Stimulated activated CD8-positive, alpha-beta memory T cell treated with anti-CD3 and anti-CD28 coated beads, Interleukin-15, amount 100 ng/mL, for 4 hours (primary cell): Measurements from ENCODE around the gene MEAF6.
"Not testable (repeated sequence)": the region's sequence is repeated elsewhere in the genome, so short reads cannot be mapped to it uniquely, and the experiment has no call there.

Source experiments
- DNase-seq, 2 donors: peaks; one replicate each; pipeline ENCODE4 v3.0.0-alpha.2; 2020; ENCODE audit warnings: low read depth in 2 of 2

The MEAF6 gene

DNA sequence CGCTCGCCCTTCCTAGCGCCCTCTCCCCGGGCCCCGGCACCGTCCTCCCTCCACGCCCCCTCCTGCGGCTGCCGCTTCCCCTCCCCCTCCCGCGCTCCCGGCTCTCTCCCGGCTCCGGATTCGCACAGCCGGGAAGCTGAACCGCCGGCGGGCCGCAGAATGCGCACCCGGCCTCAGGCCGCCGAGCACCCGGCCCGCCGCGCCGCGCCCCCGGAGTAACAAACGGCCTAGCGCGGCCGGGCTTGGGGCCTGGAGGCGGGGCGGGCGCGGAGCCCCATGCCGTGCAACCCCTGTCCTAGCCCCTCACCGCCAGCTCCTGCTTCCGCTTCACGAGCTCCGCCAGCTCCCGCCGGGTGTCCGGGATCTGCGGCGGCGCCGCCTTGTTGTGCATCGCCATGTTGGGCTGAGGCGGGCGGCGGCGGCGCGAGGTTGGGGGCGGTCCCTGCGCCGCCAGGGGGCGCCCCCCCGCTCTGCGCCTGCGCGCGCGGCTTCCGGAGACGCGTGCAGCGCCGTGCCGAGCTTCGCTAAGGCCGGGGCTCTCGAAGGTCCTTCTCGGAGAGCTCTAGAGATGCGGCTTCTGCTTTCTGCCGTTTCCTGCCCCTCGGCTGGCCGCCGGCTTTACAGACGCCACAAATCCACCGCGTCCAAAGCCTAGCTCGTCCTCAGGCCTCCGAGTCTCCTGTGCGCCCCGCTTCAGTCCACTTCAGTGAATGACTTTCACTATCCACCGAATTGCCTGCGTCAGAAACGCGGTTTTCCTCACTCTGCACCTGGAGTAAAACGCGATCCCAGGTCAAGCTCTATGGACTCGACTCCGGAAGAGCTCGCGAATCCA is at the start of gene MEAF6:
Gene MEAF6 (minus strand): TSS at position 417 of the 835 bp plus-strand sequence. CDS start 20 bp downstream, at position 397.
- DNase-seq: peak; percentile 53 to 66

DNA sequence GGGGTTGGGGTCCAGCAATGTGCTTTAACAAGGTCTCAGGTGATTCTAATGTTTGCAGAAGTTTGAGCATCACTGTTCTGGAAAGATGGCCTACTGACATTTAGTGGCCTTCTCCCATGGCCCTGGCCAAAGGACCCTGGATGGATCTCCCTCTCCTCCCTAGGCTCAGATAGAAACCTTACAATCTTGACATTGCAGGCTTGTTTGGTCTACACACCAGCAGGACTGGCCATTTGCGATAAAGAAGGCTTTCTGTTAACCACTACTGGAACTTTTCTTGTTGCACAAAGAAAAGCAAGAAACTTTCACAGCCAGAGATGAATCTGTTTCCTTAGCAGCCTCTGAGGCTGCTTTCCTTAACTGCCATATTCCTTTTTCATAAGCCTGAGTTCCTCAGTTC is 48.4 kb upstream of the MEAF6 start:
- no peak for DNase-seq

DNA sequence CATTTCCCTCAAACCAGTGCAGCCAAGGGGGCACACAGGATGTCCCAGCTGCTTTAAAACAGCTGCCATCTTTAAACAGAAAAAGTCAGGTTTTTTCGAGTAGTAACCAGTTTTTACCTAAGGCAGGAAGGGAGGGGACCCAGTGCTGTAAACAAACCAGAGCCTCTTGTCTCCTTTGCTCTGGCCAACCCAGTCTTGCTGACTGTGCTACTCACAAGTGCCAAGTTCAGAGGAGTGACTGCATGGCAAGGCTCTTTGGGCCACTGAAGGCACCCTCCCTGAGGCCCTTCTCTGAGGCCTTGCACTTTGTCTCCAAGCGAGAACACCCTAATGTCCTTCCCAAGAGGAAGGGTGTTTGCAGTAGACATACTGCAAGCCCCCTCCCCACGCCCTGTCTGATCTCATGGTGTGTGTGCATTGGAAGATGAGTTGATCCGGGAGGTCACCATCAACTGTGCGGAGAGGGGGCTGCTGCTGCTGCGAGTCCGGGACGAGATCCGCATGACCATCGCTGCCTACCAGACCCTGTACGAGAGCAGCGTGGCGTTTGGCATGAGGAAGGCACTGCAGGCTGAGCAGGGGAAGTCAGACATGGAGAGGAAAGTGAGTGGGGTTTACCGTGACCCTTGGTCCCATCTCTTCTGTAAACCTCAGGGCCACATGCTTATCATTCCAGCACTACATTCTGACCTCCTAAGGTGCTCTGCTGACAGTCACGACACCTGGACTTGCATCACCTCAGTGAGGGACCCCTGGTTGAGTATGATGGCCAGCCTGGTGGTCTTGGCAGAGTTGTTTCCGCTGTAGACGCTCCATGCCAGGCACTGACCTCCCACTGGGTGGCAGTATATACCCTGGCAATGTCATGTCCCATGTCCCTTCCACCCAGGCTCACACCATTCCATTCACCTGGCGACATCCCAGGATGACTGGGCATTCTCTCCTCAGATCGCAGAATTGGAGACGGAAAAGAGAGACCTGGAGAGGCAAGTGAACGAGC is 46.9 kb upstream of the MEAF6 start:
- DNase-seq: no peak

DNA sequence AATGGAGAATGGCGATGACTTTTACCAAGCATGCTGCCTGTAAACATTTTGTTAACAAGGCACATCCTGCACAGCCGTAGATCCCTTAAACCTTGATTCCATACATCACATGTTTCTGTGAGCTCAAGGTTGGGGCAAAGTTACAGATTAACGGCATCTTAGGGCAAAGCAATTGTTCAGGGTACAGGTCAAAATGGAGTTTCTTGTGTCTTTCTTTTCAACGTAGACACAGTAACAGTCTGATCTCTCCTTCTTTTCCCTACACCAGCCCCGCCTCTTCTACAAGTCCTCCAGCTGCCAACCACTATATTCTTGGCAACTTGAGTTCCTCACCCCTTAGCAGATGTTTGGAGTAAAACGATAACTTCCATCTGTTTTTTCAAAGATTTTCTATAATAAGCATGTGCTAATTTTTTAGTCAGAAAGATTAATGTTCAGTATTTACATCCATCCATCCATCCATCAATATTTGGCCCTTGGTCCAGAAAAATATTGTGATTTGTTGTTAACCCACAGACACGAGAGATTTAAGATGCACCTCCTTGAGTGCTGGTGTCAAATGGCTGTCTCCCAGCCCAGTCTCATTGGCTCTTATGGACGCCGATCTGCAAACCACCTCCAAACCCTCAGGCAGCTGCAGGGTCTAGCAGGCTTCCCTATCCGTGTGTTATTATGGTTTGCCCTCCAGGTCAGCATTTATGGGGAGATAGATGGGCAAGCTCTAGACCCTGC is 46.0 kb upstream of the MEAF6 start:
- DNase-seq: no peak

DNA sequence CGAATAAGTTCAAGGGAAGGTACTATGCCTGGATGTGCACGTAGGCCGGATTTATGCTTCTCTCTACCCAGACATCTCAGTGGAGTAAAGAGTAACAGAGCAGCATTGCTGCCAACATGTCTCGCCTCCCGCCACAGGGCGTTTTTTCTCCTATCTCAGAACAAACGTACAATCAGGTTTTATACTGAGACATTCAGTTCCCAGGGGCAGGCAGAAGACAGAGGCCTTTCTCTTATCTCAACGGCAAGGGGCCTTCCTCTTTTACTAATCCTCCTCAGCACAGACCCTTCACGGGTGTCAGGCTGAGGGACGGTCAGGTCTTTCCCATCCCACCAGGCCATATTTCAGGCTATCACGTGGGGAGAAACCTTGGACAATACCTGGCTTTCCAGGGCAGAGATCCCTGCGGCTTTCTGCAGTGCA is 45.4 kb upstream of the MEAF6 start:
- DNase-seq: not testable (repeated sequence)

DNA sequence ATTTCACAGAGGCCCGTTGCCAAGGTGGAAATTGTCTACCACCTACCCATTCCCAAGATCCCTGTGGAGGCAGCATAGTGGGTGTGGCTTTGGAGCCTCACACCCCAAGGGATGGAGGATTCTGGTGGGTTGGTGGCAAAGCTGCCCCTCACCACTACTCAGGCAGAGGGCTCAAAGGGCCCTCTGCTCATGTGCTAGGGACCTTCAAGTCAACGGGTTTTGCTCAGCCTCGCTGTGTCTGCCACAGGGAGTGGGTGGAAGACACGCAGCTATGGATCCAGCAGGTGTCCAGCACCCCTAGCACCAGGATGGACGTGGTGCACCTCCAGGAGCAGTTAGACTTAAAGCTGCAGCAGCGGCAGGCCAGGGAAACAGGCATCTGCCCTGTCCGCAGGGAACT is 44.5 kb upstream of the MEAF6 start:
- DNase-seq: no peak

DNA sequence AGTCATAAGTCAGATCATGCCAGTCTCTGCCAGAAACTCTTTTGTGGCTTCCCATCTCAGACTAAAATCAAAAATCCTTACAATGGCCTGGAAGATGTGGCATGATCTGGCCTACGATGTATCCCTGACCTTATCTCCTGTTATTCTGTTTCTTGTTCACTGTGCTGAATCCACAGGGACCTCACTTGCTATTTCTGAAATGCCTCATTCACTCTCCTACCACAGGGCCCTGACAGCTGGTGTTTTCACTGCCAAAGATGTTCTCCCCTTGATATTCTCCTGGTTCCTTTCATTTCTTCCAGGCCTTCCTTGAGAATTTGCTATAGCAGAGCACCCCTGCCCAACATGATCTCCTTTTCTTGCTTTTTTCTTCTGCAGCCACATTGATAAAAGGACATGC is 43.8 kb upstream of the MEAF6 start:
- no peak for DNase-seq

DNA sequence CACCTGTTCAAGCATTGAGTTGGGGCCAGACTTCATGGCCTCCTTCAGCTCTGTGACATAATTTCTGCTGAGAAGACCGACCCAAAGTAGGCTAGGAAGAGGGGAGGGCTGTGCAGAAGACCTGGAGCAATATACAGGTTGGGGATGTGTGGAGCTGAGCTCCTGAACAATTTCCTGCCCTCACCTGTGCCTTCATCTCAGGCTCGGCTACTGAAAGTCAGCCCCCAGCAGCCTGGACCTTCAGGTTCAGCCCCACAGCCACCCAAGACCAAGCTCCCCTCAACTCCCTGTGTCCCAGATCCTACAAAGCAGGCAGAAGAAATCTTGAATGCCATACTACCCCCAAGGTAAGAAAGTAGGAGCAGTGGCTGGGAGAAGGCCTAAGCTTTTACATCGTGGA is 42.8 kb upstream of the MEAF6 start:
- DNase-seq: no peak

DNA sequence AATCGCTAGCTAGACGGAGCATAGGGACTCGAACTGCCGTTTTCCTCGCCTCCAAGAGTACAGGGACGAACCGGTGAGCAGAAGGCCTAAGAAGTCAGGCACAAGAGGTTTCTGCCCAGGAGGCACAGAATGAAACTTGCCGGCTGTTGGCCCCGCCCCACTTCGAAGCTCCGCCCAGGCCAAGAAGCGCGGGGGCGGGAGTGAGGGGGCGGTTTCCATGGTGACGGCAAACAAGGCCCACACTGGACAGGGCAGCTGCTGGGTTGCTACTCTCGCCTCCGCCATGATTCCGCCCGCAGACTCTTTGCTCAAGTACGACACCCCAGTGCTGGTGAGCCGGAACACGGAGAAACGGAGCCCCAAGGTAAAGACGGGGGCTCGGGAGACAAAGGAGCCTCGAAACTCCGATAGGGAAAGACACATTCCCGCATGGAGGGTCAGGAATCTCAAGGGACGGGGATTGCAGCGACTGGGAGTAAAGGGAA is 42.2 kb upstream of the MEAF6 start, which contains the start of gene DNALI1:
Gene DNALI1 (plus strand): TSS at position 229 of the 485 bp plus-strand sequence. CDS start 55 bp downstream, at position 284.
- DNase-seq: no peak

DNA sequence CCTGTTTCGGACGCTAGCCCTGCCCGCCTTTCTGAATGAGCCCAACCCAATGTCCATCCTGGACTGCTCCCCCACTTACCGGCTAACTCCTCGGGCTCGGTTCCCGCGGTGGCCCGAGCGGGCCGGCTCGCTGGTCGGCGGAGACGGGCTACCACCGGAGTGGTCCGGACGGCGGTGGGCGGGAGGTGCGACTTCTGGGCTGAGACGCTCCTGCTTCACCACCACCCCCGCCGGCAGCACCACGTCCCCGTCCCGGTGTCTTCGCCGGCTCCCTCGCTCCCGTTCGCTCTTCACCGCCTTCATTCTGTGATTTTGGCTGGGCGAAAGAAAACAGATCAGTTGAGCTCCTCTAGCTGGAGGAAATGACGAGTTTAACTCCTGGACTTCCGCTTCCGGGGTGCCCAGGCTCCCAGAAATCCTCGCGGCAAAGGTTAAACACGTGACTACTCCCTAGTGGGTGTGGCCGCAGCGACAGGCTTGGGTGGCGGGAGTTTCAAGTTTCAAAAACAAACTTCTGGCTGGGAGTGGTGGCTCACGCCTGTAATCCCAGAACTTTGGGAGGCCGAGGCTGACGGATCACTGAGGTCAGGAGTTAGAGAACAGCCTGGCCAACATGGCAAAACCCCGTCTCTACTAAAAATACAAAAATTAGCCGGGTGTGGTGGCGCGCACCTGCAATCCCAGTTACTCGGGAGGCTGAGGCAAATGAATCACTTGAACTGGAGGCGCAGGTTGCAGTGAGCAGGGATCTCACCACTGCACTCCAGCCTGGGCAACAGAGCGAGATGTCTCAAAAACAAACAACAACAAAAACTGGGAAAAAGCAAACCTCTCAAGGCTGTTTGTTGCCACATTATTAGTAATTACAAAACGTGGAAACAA is 39.6 kb upstream of the MEAF6 start, which contains the start of gene SNIP1:
Gene SNIP1 (minus strand): TSS at position 367 of the 882 bp plus-strand sequence. CDS start 64 bp downstream, at position 303.
- DNase-seq: peak; percentile 75 to 89

DNA sequence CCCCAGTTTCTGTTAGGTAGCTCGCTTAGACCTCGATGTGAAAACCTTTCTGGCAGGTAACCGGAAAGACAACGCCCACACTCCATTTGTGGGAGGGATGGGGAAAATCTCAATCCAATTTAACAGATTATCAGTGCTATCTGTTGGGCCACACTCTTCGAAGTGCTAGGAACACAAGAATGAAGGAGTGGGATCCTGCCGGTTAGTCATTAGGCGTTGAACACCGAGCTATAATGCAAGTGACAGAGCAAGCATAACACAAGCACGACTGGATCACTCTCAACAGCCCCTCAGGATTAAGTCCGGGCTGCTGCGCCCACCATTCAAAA is 39.0 kb upstream of the MEAF6 start:
- no peak for DNase-seq

DNA sequence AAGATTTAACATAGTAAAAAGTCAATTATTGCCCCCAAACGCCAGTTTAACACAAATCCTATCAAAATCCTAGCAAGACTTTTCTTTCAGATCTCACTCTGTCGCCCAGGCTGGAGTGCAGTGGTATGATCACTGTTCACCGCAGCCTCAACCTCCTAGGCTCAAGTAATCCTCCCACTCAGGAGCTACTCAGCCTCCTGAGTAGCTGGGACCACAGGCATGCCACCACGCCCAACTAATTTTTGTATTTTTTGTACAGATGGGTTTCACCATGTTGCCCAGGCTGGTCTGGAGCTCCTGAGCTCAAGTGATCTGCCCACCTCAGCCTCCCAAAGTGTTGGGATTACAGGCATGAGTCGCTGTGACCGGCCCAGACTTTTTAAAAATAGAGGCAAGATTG is 34.8 kb upstream of the MEAF6 start:
- DNase-seq: no peak

DNA sequence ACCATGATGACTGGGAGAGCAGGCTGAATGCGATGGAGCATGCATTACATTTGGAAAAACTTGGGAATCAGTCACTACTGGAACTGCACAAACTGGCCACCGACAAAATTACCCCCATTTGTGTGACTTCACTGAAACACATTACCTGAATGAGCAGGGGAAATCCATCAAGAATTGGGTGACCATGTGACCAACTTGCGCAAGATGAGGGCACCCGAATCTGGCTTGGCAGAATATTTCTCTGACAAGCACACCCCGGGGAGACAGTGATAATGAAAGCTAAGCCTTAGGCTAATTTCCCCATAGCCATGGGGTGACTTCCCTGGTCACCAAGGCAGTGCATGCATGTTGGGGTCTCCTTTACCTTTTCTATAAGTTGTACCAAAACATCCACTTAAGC is 30.5 kb upstream of the MEAF6 start:
- no peak for DNase-seq

DNA sequence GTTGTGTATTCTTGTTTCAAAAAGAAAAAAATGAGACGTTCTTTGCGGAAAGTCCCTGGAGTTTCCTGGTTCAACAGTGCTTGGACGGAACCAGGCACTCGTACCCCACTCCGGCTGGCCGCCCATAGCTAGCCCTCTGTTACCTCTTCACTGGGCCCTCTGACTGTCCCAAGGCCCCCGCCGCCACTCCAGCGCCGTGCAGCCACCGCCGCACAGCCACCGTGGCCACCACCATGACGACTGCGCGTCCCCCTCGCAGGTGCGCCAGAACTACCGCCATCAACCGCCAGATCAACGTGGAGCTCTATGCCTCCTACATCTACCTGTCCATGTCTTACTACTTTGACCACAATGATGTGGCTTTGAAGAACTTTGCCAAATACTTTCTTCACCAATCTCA is 30.0 kb upstream of the MEAF6 start:
- no peak for DNase-seq

DNA sequence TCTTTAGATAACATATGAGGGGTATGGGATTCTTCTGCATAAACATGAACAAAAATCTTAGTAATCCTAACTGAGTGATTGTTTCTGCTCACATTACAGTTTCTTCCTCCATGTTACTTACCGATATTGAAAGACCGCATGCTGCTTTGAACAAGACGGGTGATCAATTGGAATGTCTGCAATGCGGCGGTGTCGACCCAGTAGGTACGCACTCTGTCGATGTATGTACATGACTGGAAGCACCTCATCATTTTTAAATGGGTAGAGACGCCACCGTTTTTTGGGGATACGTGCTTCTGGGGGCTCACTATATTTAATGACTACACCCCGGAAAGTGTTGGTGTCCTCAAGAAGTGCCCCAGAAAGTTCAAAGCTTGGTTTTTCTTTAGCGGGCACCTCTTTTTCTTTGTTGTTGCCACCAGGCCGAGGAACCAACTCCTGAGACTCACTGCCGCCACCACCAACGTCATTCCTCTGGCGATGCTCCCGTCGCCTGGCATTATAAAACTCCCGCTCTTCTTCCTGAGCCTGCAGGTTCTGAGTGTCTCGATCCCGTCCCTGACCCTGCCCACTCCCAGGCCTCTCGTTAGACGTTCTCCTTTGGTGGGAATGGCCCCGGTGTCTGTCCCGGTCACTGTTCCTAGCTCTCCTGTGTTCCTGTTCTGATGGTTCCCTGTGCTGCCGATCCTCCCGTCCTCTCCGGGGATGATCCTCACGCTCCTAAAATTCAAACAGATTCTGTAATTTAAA is 25.6 kb upstream of the MEAF6 start:
- no peak for DNase-seq

DNA sequence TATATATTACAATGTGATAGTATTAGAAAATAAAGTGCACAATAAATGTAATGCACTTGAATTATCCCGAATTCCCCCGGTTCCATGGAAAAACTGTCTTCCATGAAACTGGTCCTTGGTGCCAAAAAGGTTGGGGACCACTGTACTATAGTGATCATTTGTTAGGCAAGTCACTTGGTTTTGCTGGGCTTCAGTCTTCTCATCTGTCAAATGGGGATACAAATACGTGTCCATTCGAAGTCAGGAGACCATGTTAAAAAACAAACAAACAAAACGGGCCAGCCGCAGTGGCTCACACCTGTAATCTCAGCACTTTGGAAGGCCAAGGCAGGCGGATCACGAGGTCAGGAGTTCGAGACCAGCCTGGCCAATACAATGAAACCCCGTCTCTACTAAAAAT is 24.6 kb upstream of the MEAF6 start:
- DNase-seq: not testable (repeated sequence)

DNA sequence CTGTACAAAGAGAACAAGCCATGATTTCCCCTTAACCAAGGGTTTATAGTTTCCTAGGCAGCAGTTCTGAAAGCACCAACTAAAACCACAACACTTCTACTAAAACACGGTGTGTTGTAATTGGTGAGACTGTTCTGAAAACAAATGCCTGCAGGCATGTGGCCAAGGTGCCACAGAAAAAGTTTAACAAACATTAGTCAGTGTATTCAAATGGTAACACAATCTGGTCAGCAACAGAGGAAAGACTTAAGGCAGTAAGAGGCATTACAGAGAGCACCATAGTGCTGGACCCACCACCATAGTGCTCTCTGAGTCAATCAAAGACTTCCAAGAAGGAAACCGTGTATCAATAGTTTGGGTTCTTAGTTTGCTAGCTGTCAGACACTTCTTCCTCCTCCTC is 22.8 kb upstream of the MEAF6 start:
- no peak for DNase-seq

DNA sequence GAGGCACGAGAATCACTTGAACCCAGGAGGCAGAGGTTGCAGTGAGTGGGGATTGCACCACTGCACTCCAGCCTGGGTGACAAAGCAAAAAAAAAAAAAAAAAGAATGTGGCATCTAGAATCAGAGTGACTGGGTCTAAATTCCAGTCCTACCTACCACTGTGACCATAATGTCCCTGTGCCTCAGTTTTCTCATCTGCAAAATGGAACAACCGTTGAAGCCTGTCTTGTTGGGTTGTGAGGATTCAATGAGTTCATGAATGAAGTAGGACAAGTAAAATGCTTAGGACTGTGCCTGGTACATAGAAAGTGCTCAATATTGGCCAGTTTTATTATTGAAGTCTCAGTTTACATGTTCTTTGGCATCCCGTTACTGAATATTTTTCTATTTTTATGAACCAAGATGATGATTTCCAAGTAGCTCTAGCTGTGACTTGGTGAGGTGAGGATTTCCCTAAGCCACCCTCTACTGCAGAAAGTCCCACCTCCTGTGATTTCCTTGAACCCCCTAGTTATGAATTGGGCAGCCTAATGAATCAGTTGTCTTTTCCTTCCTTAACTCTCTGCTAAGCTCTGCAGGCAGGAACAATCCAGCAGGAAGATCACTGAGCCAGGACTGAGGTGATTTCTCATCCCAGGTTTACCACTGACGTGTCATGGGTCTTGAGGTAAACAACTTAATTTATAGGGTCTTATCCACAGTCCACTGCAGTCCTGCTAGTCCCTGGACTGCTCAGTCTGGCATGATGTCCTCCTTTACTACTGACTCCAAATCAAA is 18.9 kb upstream of the MEAF6 start:
- DNase-seq: no peak
